WTC11 (cell line): ENCODE measurements around the gene SLC1A3. TPM values are rescaled to one million over a fixed set of nuclear protein-coding genes. Genes with fewer than 3 reads are reported as not detected.

Experiments used
- ATAC-seq: fragments of 200-7000 bp; cut with Tn5 transposase; 2 replicates; pipeline ENCODE4 v1.10.0; 2021; ENCODE audit warnings: mild to moderate bottlenecking, moderate library complexity
- CTCF ChIA-PET: fragments of 300-600 bp; sonication (Branson Sonifier 250); formaldehyde crosslinking; loops from one replicate; lab custom pipeline; 2021; ENCODE audit warnings: antibody characterized with exemption; lab: Charles Lee
- POLR2A ChIA-PET: fragments of 350-600 bp; sonication (Branson Sonifier 250); formaldehyde crosslinking; loops from one replicate; lab custom pipeline; 2021; ENCODE audit warnings: antibody characterized with exemption; lab: Charles Lee
- DNase-seq: peaks from one replicate; pipeline ENCODE4 v3.0.0; 2021; ENCODE audit warnings: low spot score
- H3K27ac Mint-ChIP-seq: 2 replicates; pipeline ENCODE4 v1.8.0; 2021; ENCODE audit warnings: mixed read lengths
- H3K27me3 Mint-ChIP-seq: 2 replicates; pipeline ENCODE4 v1.8.0; 2021; ENCODE audit warnings: low read depth, mild to moderate bottlenecking, moderate library complexity, mixed read lengths
- H3K36me3 Mint-ChIP-seq: 2 replicates; pipeline ENCODE4 v1.8.0; 2021; ENCODE audit warnings: mixed read lengths
- H3K4me1 Mint-ChIP-seq: 2 replicates; pipeline ENCODE4 v1.8.0; 2022; ENCODE audit warnings: mixed read lengths
- H3K4me3 Mint-ChIP-seq: 2 replicates; pipeline ENCODE4 v1.8.0; 2021; ENCODE audit warnings: mild to moderate bottlenecking, moderate library complexity, mixed read lengths
- H3K9me3 Mint-ChIP-seq: 2 replicates; pipeline ENCODE4 v1.8.0; 2021; ENCODE audit warnings: mixed read lengths
- ATF2 ChIP-seq: sonication (generic); formaldehyde crosslinking; IDR thresholded peaks from 2 replicates; pipeline ENCODE4 v1.8.1; 2022; ENCODE audit warnings: low read depth, missing genetic modification reagents, borderline replicate concordance
- E2F5 ChIP-seq: sonication (generic); formaldehyde crosslinking; IDR thresholded peaks from 2 replicates; pipeline ENCODE4 v1.8.1; 2022; ENCODE audit warnings: mild to moderate bottlenecking, moderate library complexity, missing genetic modification reagents
- FOXK1 ChIP-seq: sonication (generic); formaldehyde crosslinking; IDR thresholded peaks from 2 replicates; pipeline ENCODE4 v1.8.0; 2022; ENCODE audit warnings: mild to moderate bottlenecking, moderate library complexity, missing genetic modification reagents
- MAX ChIP-seq: sonication (generic); formaldehyde crosslinking; IDR thresholded peaks from 2 replicates; pipeline ENCODE4 v1.8.0; 2022; ENCODE audit warnings: mild to moderate bottlenecking, missing genetic modification reagents
- NFE2L1 ChIP-seq: sonication (generic); formaldehyde crosslinking; IDR thresholded peaks from 2 replicates; pipeline ENCODE4 v1.8.1; 2023; ENCODE audit warnings: missing genetic modification reagents
- NR1H2 ChIP-seq: sonication (generic); formaldehyde crosslinking; IDR thresholded peaks from 2 replicates; pipeline ENCODE4 v1.9.0; 2021; ENCODE audit warnings: mild to moderate bottlenecking, moderate library complexity, missing genetic modification reagents
- PRDM15 ChIP-seq: sonication (generic); formaldehyde crosslinking; IDR thresholded peaks from 2 replicates; pipeline ENCODE4 v1.8.0; 2022; ENCODE audit warnings: missing genetic modification reagents
- SOX15 ChIP-seq: fragments of 250-450 bp; sonication (Bioruptor Pico); IDR thresholded peaks from 2 replicates; pipeline ENCODE4 v1.9.0; 2021; ENCODE audit warnings: mild to moderate bottlenecking
- SP1 ChIP-seq: sonication (generic); formaldehyde crosslinking; conservative IDR thresholded peaks from 2 replicates; pipeline ENCODE4 v1.8.1; 2022; ENCODE audit warnings: missing genetic modification reagents
- USF2 ChIP-seq: sonication (generic); formaldehyde crosslinking; IDR thresholded peaks from 2 replicates; pipeline ENCODE4 v1.8.1; 2023; ENCODE audit warnings: mild to moderate bottlenecking, missing genetic modification reagents, moderate library complexity
- ZNF423 ChIP-seq: fragments of 250-450 bp; sonication (Bioruptor Pico); IDR thresholded peaks from 2 replicates; pipeline ENCODE4 v2.1.2; 2022; ENCODE audit warnings: mild to moderate bottlenecking, moderate library complexity
- total RNA-seq: library from RNA; stranded (reverse); gene quantifications from 3 replicates; pipeline ENCODE4 v1.2.3, GENCODE V29; 2021

SLC1A3 gene
- total RNA-seq, 1 experiment from 2014 or later: 77.9 TPM

- peak overlapping the region; percentile 65 for H3K4me3 Mint-ChIP-seq
- peak overlapping the region; percentile 96 for H3K27ac Mint-ChIP-seq
- CTCF ChIA-PET: interaction anchor here (1.6 kb wide), 1 partner anchor 94 kb away, joined by 6 read pairs; no protein-coding TSS in a partner anchor
Measured at GRCh38 chr5:36596756-36597155, 9.7 kb upstream of the SLC1A3 start.

GRCh38 chr5:36598045-36598444 lies 8.4 kb upstream of the SLC1A3 start:
- Mint-ChIP-seq H3K27ac (peak overlapping the region; percentile 96), H3K36me3 (no peaks in the 10 kb centered on the region), H3K4me3 (peak overlapping the region; percentile 54), H3K4me1 (peaks cover 72% of the 10 kb centered on the region), H3K9me3 (0 out of 2 replicates have a peak, but pooled peaks cover 5% of the 10 kb centered on the region), H3K27me3 (no peaks in the 10 kb centered on the region)
- DNase-seq: no peak
- ATAC-seq: no peak
- no peak for TF ChIP-seq E2F5
- no peak for TF ChIP-seq USF2 (CRISPR knock-in tag)
- TF ChIP-seq NFE2L1 (CRISPR knock-in tag): no peak
- no peak for TF ChIP-seq SP1 (CRISPR knock-in tag)
- no peak for TF ChIP-seq ATF2 (CRISPR knock-in tag)
- TF ChIP-seq NR1H2 (CRISPR knock-in tag): no peak
- TF ChIP-seq MAX: no peak
- no peak for TF ChIP-seq SOX15
- TF ChIP-seq ZNF423 (CRISPR knock-in tag): no peak
- CTCF ChIA-PET: interaction anchor here (1.0 kb wide), 1 partner anchor 519 kb away, joined by 3 read pairs; no protein-coding TSS in a partner anchor
- POLR2A ChIA-PET: no interaction called here

More at GRCh38 chr5:36596756-36597155, 9.7 kb upstream of the SLC1A3 start:
- no peak for TF ChIP-seq ATF2 (CRISPR knock-in tag)
- no peak for TF ChIP-seq FOXK1
- 0 out of 2 replicates have a peak, but pooled peaks have one; percentile 16 for TF ChIP-seq PRDM15
- TF ChIP-seq, all 79 proteins: peak for 1
- H3K36me3 Mint-ChIP-seq: no peaks in the 10 kb centered on the region
- no peak for DNase-seq
- peak; percentile 19 for ATAC-seq
- H3K9me3 Mint-ChIP-seq: 0 out of 2 replicates have a peak, but pooled peaks cover 5% of the 10 kb centered on the region
- H3K27me3 Mint-ChIP-seq: no peaks in the 10 kb centered on the region
- peaks cover 62% of the 10 kb centered on the region for H3K4me1 Mint-ChIP-seq
- POLR2A ChIA-PET: interaction anchor here (0.6 to 2.1 kb wide), 3 partner anchors 11 to 429 kb away, joined by 3 to 6 read pairs (median 3); partner anchors contain the start of gene SLC1A3
